ENCODE data around the gene EEF1AKMT4. TPM values are rescaled to one million over a fixed set of nuclear protein-coding genes. Genes with fewer than 3 reads are reported as not detected.

Gene EEF1AKMT4
- total RNA-seq = 1 to 10 TPM; 3.5 to 4.4 TPM

DNA sequence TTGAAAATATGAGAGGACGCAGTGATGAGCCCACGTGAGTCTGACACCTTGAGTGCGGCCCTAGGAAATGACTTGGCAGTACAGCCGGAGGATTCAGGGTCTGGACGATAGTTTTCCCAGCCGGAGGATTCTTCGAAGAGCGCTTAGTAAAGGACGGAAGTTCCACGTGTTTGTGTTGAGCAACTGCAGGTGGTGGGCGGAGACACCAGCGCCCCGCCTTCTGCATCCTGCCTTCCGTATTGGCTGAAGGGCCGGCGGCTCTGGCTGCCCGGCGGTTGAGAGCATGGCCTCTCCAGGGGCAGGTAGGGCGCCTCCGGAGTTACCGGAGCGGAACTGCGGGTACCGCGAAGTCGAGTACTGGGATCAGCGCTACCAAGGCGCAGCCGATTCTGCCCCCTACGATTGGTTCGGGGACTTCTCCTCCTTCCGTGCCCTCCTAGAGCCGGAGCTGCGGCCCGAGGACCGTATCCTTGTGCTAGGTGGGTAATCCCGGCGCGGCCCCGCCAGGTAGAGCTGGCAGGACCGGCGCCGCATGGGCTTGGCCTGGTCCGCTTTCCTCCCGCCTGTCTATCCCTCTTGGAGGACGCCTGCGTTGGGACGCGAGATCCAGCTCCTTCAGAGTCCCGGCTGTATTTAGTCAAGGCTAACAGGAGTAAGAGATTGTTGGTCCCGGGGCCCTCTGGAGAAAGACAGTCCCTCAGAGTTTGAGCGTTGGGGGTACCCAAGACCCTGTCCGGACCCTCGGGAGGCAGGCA lies at the start of gene EEF1AKMT4:
Gene EEF1AKMT4, plus strand, starts transcription at position 261 of the 755 bp plus-strand sequence. Its CDS starts 23 bp downstream, at position 284.
- no peaks in the 10 kb centered on the region for H3K27me3 Mint-ChIP-seq
- peak; percentile 98 for DNase-seq
- H3K27ac Mint-ChIP-seq = peak within 1 kb of the TSS; percentile 96
- no peaks in the 10 kb centered on the region for H3K36me3 Mint-ChIP-seq
- POLR2A ChIA-PET = interaction anchor here (0.6 to 1.4 kb wide), 7 partner anchors 9 to 116 kb away, joined by 3 to 5 read pairs (median 4); partner anchors contain the start of genes ABCF3, AP2M1 and CAMK2N2
- peak within 1 kb of the TSS; percentile 90 for H3K4me3 Mint-ChIP-seq
- peaks cover 8% of the 10 kb centered on the region for H3K4me1 Mint-ChIP-seq (ENCODE audit: low read depth)
- H3K9me3 Mint-ChIP-seq = no peaks in the 10 kb centered on the region
- CTCF ChIA-PET = interaction anchor here (0.6 to 8.5 kb wide), 28 partner anchors 9 to 365 kb away, joined by 3 to 94 read pairs (median 4); partner anchors contain the start of genes CAMK2N2, PARL and VWA5B2
- intact Hi-C loops (cut with micrococcal nuclease) = loop anchor here (1.0 to 2.0 kb wide), 11 partner anchors 12 to 355 kb away; partner anchors contain the start of genes ABCC5, AP2M1, CAMK2N2 and PSMD2

DNA sequence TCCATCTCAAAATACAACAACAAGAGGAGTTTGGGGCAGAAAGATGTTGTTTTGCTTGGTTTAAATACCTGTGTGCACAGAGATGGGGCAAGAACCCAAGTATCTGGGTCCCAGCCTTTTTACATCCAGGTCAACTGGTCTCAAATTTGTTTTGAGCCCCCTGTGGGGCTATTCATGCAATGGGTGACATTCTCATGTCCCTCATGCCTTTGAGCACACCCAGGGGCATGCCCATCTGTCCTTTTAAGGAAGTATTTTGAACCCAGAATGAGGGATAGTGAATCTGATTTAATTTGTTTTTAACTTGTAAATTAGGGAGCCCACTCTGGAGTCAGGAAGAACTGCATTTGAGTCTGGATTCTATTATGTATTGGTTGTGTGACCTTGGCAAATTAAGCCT lies 48.6 kb upstream of the EEF1AKMT4 start:
- H3K27ac Mint-ChIP-seq = no peak overlapping the region
- H3K36me3 Mint-ChIP-seq = no peaks in the 10 kb centered on the region
- DNase-seq = no peak
- H3K4me3 Mint-ChIP-seq = no peak overlapping the region
- H3K4me1 Mint-ChIP-seq (ENCODE audit: low read depth) = no peaks in the 10 kb centered on the region
- H3K27me3 Mint-ChIP-seq = no peaks in the 10 kb centered on the region
- intact Hi-C loops (cut with micrococcal nuclease) = no loop called here
- no peaks in the 10 kb centered on the region for H3K9me3 Mint-ChIP-seq
- CTCF ChIA-PET = no interaction called here
- POLR2A ChIA-PET = no interaction called here

DNA sequence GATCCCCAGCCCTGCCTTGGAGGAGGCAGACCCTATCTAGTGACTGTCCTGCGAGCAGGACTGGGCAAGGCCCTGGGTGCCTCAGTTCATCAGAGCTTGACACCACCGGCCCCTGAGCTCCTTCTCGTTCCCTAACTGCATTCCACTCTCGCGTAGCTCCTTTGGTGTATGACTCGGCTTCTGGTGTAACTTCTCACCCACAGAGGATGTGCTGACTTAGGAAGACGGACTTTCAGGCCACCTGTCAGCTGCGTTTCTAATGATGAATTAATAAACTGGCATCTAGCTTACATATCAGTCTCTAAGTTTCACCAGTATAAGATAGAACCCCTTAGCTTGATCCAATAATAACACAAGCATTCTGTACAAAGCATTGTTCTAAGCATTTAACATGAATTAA lies 45.9 kb upstream of the EEF1AKMT4 start:
- Mint-ChIP-seq H3K27ac (no peak overlapping the region), H3K27me3 (peaks cover 10% of the 10 kb centered on the region), H3K4me3 (no peak overlapping the region), H3K9me3 (no peaks in the 10 kb centered on the region), H3K4me1 (ENCODE audit: low read depth) (no peaks in the 10 kb centered on the region), H3K36me3 (no peaks in the 10 kb centered on the region)
- ChIA-PET POLR2A (no interaction called here), CTCF (interaction anchor here (0.8 to 1.1 kb wide), 3 partner anchors 21 to 47 kb away, joined by 3 to 4 read pairs (median 4); no protein-coding TSS in a partner anchor)
- intact Hi-C loops (cut with micrococcal nuclease) = no loop called here
- no peak for DNase-seq

DNA sequence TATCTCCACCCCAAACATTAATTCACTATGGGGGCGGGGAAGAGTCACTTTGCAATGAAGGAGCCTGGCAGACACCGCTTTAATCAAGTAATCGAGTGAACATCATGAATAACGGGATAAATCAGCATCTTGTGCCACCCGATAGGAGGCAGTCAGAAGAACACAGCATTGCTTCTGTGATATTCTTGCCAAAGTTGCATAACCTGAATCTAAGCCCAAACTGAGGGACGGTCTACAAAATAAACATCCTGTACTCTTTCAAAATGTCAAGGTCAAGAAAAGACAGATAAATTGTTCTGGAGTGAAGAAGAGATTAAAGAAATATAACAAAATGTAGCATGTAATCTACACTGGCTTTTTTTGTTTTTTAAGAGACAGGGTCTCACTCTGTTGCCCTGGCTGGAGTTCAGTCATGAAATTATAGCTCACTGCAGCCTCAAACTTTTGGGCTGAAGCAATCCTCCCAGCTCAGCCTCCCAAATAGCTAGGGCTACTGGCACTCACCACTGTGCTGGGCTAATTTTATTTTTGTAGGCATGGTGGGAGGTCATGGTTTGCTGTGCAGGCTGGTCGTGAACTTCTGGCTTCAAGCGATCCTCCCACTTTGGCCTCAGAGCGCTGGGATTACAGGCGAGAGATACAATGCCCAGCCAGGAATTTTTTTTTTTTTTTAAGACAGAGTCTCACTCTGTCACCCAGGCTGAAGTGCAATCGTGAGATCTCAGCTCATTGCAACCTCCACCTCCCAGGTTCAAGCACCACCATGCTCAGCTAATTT lies 40.1 kb upstream of the EEF1AKMT4 start:
- intact Hi-C loops (cut with micrococcal nuclease) = no loop called here
- DNase-seq = no peak
- Mint-ChIP-seq H3K27me3 (peaks cover 10% of the 10 kb centered on the region), H3K27ac (no peak overlapping the region), H3K36me3 (no peaks in the 10 kb centered on the region), H3K4me1 (ENCODE audit: low read depth) (no peaks in the 10 kb centered on the region), H3K9me3 (no peaks in the 10 kb centered on the region), H3K4me3 (no peak overlapping the region)
- CTCF ChIA-PET = interaction anchor here (1.2 kb wide), 1 partner anchor 18 kb away, joined by 4 read pairs; no protein-coding TSS in a partner anchor
- POLR2A ChIA-PET = no interaction called here

DNA sequence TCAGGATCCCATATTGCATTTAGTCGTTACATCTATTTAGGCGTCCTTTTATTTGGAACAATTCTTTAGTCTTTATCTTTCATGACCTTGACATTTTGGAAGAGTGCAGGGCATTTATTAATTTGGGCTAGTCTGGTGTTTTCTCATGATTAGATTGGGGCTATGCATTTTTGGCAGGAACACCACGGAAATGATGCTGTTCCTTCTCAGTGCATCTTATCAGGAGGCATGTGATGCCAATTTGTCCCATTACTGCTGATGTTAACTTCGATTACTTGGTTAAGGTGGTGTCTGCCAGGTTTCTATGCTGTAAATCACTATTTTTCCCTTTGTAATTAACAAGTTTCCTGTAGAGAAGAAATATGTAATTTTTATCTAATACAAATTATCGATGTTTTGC lies 38.2 kb upstream of the EEF1AKMT4 start:
- no peaks in the 10 kb centered on the region for H3K4me1 Mint-ChIP-seq (ENCODE audit: low read depth)
- peaks cover 10% of the 10 kb centered on the region for H3K27me3 Mint-ChIP-seq
- no peak for DNase-seq
- intact Hi-C loops (cut with micrococcal nuclease) = no loop called here
- H3K9me3 Mint-ChIP-seq = no peaks in the 10 kb centered on the region
- no peak overlapping the region for H3K4me3 Mint-ChIP-seq
- POLR2A ChIA-PET = interaction anchor here (0.5 kb wide), 1 partner anchor 379 kb away, joined by 4 read pairs; no protein-coding TSS in a partner anchor
- H3K36me3 Mint-ChIP-seq = no peaks in the 10 kb centered on the region
- CTCF ChIA-PET = interaction anchor here (1.2 kb wide), 1 partner anchor 16 kb away, joined by 6 read pairs; no protein-coding TSS in a partner anchor
- H3K27ac Mint-ChIP-seq = no peak overlapping the region

DNA sequence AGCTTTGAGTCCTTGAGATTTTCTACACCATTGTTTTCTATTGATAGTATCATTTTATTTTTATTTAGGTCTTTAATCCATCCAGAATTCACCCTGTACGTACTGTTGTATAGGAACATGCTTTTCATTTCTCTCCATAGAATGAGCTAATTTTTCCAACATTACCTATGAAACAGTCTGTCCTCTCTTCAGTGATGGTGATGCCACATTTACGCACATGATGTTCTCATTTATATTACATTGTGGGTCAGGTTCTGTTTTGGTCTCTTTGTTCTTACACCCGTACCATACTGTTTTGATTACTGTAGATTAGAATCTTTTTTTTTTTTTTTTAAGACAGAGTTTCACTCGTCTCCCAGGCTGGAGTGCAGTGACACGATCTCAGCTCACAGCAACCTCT lies 37.8 kb upstream of the EEF1AKMT4 start:
- no peak overlapping the region for H3K27ac Mint-ChIP-seq
- H3K27me3 Mint-ChIP-seq = peaks cover 6% of the 10 kb centered on the region
- H3K36me3 Mint-ChIP-seq = no peaks in the 10 kb centered on the region
- DNase-seq = no peak
- intact Hi-C loops (cut with micrococcal nuclease) = no loop called here
- POLR2A ChIA-PET = interaction anchor here (0.5 kb wide), 1 partner anchor 379 kb away, joined by 4 read pairs; no protein-coding TSS in a partner anchor
- H3K9me3 Mint-ChIP-seq = no peaks in the 10 kb centered on the region
- no peak overlapping the region for H3K4me3 Mint-ChIP-seq
- no peaks in the 10 kb centered on the region for H3K4me1 Mint-ChIP-seq (ENCODE audit: low read depth)
- CTCF ChIA-PET = interaction anchor here (1.2 kb wide), 1 partner anchor 16 kb away, joined by 6 read pairs; no protein-coding TSS in a partner anchor

DNA sequence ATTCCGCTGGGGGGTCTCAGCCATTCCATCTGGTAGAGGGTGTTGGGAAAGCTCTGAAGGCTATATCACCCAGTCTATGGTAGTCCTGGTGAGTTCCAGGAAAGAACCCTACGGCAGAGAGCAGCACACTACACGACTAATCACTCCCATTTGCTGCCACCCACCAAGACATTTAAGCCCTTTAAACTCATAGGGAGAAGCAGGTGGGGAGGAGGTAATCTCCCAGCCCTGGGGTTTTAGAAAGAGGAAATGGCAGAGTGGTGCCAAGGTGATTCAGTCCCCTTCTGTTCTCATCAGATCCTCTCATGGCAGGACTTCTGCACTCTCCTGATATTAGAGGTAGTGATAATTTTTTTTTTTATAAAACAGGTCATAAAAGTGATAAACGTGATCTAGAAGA lies 30.7 kb upstream of the EEF1AKMT4 start:
- intact Hi-C loops (cut with micrococcal nuclease) = no loop called here
- Mint-ChIP-seq H3K9me3 (no peaks in the 10 kb centered on the region), H3K4me1 (ENCODE audit: low read depth) (no peaks in the 10 kb centered on the region), H3K4me3 (no peak overlapping the region), H3K36me3 (no peaks in the 10 kb centered on the region), H3K27me3 (peaks cover 7% of the 10 kb centered on the region), H3K27ac (no peak overlapping the region)
- CTCF ChIA-PET = interaction anchor here (3.6 kb wide), 1 partner anchor 8 kb away, joined by 26 read pairs; no protein-coding TSS in a partner anchor
- POLR2A ChIA-PET = no interaction called here
- DNase-seq = no peak

DNA sequence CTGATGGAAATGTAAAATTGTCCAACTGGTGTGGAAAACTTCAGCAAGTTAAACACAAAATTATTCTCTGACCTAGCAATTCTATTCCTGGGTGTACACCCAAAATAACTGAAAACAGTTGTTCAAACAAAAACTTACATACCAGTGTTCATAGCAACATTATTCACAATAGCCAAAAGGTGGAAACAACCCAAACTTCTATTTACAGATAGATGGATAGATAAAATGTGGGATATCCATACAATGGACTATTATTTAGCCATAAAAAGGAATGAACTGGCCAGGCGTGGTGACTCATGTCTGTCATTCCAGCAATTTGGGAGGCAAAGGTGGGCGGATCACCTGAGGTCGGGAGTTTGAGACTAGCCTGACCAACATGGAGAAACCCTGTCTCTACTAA lies 27.0 kb upstream of the EEF1AKMT4 start:
- Mint-ChIP-seq H3K4me3 (no peak overlapping the region), H3K36me3 (no peaks in the 10 kb centered on the region), H3K27me3 (peaks cover 16% of the 10 kb centered on the region), H3K4me1 (ENCODE audit: low read depth) (no peaks in the 10 kb centered on the region), H3K9me3 (no peaks in the 10 kb centered on the region), H3K27ac (no peak overlapping the region)
- POLR2A ChIA-PET = no interaction called here
- DNase-seq = no peak
- intact Hi-C loops (cut with micrococcal nuclease) = no loop called here
- CTCF ChIA-PET = interaction anchor here (1.1 kb wide), 1 partner anchor 63 kb away, joined by 4 read pairs; no protein-coding TSS in a partner anchor

DNA sequence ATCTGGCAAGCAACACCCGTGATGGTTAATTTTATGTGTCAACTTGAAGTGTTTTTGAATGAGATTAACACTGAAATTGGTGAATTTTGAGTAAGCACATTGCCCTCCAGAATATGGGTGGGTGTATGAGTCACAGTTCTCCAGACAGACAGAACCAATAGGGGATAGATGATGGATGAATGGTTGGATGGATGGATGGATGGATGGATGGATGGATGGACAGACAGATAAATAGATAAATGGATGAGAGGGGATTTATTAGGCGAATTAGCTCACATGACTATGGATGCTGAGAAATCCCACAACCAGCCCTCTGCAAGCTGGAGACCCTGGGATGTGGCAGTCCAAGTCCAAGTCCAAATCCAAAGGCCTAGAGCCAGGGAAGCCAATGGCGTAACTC lies 25.5 kb upstream of the EEF1AKMT4 start:
- Mint-ChIP-seq H3K27ac (no peak overlapping the region), H3K36me3 (no peaks in the 10 kb centered on the region), H3K9me3 (no peaks in the 10 kb centered on the region), H3K4me1 (ENCODE audit: low read depth) (peaks cover 2% of the 10 kb centered on the region), H3K4me3 (no peak overlapping the region), H3K27me3 (peaks cover 29% of the 10 kb centered on the region)
- no peak for DNase-seq
- ChIA-PET POLR2A (no interaction called here), CTCF (interaction anchor here (0.6 to 0.7 kb wide), 3 partner anchors 14 to 33 kb away, joined by 3 to 4 read pairs (median 3); no protein-coding TSS in a partner anchor)
- intact Hi-C loops (cut with micrococcal nuclease) = no loop called here

DNA sequence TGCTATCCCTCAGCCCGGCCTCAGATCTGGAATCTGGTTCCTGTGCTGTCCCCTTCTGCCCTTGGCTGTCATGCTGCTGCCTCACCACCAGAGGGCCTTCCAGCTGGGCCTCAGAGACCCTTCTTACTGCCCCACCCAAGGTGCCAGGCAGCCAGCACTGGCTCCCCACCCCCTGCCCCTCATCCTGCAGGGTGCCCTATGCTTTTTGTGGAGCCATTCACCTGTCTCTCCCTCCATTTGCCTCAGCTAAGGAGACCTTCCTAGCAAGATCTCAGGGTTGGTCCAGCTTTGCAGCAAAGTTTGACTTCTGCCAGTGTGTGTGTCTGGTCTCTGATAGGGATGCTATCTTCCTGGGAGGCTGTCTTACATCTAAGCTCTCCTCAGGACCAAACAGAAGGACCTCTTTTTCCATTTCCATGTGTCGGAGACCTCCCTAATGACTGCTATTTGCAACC lies 22.0 kb upstream of the EEF1AKMT4 start:
- CTCF ChIA-PET = interaction anchor here (0.6 to 5.4 kb wide), 41 partner anchors 10 to 343 kb away, joined by 3 to 94 read pairs (median 5); partner anchors contain the start of genes ABCC5, ALG3, CAMK2N2 and DVL3
- POLR2A ChIA-PET = interaction anchor here (1.6 kb wide), 1 partner anchor 22 kb away, joined by 5 read pairs; the partner anchor contains the start of gene EEF1AKMT4
- Mint-ChIP-seq H3K36me3 (no peaks in the 10 kb centered on the region), H3K4me1 (ENCODE audit: low read depth) (peaks cover 9% of the 10 kb centered on the region), H3K27me3 (peaks cover 44% of the 10 kb centered on the region), H3K4me3 (no peak overlapping the region), H3K9me3 (no peaks in the 10 kb centered on the region), H3K27ac (no peak overlapping the region)
- intact Hi-C loops (cut with micrococcal nuclease) = loop anchor here (1.0 kb wide), 2 partner anchors 23 to 62 kb away; no protein-coding TSS in a partner anchor
- DNase-seq = peak; percentile 60

DNA sequence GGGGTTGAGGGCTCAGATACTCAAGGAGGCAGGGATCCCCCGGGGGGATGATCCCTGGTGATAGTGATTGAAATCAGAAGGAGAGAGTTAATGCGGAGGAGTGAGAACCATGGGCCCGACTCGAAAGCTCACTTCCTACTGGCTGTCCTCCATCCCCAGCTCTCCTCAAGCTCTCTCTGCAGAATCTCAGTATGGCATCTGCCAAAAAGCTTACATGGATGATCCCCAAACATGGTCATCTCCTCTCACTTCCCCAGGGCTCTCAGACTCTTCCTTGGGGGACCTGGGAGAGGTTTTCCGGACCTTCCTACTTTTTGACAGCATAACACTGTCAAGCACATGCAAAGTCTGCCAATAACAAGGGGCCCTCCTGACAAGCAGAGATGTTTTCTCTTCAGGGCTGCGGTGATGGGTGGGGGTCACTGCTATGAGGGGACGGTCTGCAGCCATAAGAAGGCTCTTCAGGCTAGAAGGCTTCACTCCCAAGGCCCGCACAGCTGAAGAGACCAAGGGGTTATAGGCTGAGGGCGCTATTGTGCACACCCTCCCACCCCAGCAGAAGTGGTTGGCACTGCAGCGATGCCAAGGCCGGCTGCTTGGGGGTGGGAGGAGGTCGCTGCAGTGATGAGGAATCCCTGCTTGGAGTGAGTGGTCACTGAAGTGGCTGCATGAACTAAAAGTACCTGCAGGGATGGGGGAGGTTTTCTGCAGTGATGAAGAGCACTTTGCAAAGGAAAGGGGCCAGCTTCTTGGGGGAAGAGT lies 20.9 kb upstream of the EEF1AKMT4 start:
- peak overlapping the region; percentile 49 for H3K4me3 Mint-ChIP-seq
- no peaks in the 10 kb centered on the region for H3K9me3 Mint-ChIP-seq
- H3K4me1 Mint-ChIP-seq (ENCODE audit: low read depth) = peaks cover 9% of the 10 kb centered on the region
- DNase-seq = no peak
- intact Hi-C loops (cut with micrococcal nuclease) = no loop called here
- H3K27me3 Mint-ChIP-seq = peaks cover 47% of the 10 kb centered on the region
- no peaks in the 10 kb centered on the region for H3K36me3 Mint-ChIP-seq
- CTCF ChIA-PET = interaction anchor here (0.6 to 5.4 kb wide), 31 partner anchors 10 to 344 kb away, joined by 3 to 94 read pairs (median 6); partner anchors contain the start of genes ALG3, CAMK2N2, EEF1AKMT4 and PARL
- POLR2A ChIA-PET = interaction anchor here (1.6 kb wide), 1 partner anchor 21 kb away, joined by 5 read pairs; the partner anchor contains the start of gene EEF1AKMT4
- H3K27ac Mint-ChIP-seq = no peak overlapping the region

Measured in activated CD4-positive, alpha-beta memory T cell treated with anti-CD3 and anti-CD28 coated beads for 36 hours (primary cell).